Naive B cell (primary cell): ENCODE measurements around the gene TNFAIP2. TPM values are rescaled to one million over a fixed set of nuclear protein-coding genes. Genes with fewer than 3 reads are reported as not detected.

Source experiments
- ATAC-seq, 2 donors: fragments of 150-1000 bp; cut with Tn5 transposase; 2 replicates each; pipeline ENCODE4 v1.10.0; 2021; ENCODE audit warnings: low read depth in 2 of 2, mild to moderate bottlenecking in 2 of 2, moderate library complexity in 2 of 2
- DNase-seq: peaks from one replicate; pipeline ENCODE4 v3.0.0; 2022
- H3K27ac Mint-ChIP-seq, 6 donors: one replicate each; pipeline ENCODE4 v1.8.0; 2020 to 2022; ENCODE audit warnings: mild to moderate bottlenecking in 6 of 6, mixed read lengths in 6 of 6, moderate library complexity in 5 of 6, inconsistent platforms in 2 of 6
- H3K27me3 Mint-ChIP-seq, 3 donors: one replicate each; pipeline ENCODE4 v1.8.0; 2021 to 2022; ENCODE audit warnings: mixed read lengths in 3 of 3, mild to moderate bottlenecking in 1 of 3
- H3K36me3 Mint-ChIP-seq, 2 donors: one replicate each; pipeline ENCODE4 v1.8.0; 2020 to 2022; ENCODE audit warnings: mixed read lengths in 2 of 2, inconsistent platforms in 1 of 2, mild to moderate bottlenecking in 1 of 2
- H3K4me1 Mint-ChIP-seq, 3 donors: one replicate each; pipeline ENCODE4 v1.8.0; 2020 to 2022; ENCODE audit warnings: mixed read lengths in 3 of 3, inconsistent platforms in 1 of 3, mild to moderate bottlenecking in 1 of 3, moderate library complexity in 1 of 3
- H3K4me3 Mint-ChIP-seq, 8 donors: one replicate each; pipeline ENCODE4 v1.8.0; 2020 to 2022; ENCODE audit warnings: mild to moderate bottlenecking in 8 of 8, mixed read lengths in 8 of 8, moderate library complexity in 8 of 8, inconsistent platforms in 2 of 8
- H3K9me3 Mint-ChIP-seq, 7 donors: one replicate each; pipeline ENCODE4 v1.8.0; 2020 to 2022; ENCODE audit warnings: mixed read lengths in 7 of 7, mild to moderate bottlenecking in 5 of 7, inconsistent platforms in 2 of 7, moderate library complexity in 1 of 7
- polyA plus RNA-seq, 6 donors: library from polyadenylated mRNA; unstranded; fragments of 300-500 nt; fragmentation: Illumina TruSeq; gene quantifications; one replicate each; pipeline ENCODE4 v1.2.3, GENCODE V29; 2021; ENCODE audit warnings: low read depth in 6 of 6

Gene TNFAIP2
- polyA plus RNA-seq, 6 donors from 2014 or later = 0.41 to 2.1 (median 0.43) TPM; not detected in 3

DNA sequence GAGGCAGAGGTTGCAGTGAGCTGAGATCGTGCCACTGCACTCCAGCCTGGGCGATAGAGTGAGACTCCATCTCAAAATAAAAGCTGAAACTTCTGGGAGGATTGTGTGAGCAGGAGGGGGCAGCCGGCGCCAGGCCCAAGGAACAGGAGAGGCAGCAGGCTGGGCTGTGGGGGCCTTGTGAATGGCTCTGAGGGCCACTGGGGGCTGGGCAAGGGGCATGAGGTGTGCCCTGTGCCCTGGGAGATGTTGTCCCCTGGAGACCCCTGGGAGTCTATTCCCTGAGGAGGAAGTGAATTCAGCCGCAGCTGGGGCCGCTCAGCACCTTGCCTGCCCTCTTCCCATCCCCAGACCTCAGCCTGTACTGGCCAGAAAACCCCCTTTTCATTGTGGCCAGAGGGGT is 34.3 kb upstream of the TNFAIP2 start:
- no peak overlapping the region for H3K27ac Mint-ChIP-seq
- no peaks in the 10 kb centered on the region for H3K36me3 Mint-ChIP-seq
- H3K4me1 Mint-ChIP-seq = peaks cover 0 to 9% (median 4%) of the 10 kb centered on the region in 3 donors
- H3K4me3 Mint-ChIP-seq = no peak overlapping the region
- ATAC-seq = no peak
- no peaks in the 10 kb centered on the region for H3K9me3 Mint-ChIP-seq
- peaks cover 8 to 41% (median 22%) of the 10 kb centered on the region in 3 donors for H3K27me3 Mint-ChIP-seq
- DNase-seq = no peak

DNA sequence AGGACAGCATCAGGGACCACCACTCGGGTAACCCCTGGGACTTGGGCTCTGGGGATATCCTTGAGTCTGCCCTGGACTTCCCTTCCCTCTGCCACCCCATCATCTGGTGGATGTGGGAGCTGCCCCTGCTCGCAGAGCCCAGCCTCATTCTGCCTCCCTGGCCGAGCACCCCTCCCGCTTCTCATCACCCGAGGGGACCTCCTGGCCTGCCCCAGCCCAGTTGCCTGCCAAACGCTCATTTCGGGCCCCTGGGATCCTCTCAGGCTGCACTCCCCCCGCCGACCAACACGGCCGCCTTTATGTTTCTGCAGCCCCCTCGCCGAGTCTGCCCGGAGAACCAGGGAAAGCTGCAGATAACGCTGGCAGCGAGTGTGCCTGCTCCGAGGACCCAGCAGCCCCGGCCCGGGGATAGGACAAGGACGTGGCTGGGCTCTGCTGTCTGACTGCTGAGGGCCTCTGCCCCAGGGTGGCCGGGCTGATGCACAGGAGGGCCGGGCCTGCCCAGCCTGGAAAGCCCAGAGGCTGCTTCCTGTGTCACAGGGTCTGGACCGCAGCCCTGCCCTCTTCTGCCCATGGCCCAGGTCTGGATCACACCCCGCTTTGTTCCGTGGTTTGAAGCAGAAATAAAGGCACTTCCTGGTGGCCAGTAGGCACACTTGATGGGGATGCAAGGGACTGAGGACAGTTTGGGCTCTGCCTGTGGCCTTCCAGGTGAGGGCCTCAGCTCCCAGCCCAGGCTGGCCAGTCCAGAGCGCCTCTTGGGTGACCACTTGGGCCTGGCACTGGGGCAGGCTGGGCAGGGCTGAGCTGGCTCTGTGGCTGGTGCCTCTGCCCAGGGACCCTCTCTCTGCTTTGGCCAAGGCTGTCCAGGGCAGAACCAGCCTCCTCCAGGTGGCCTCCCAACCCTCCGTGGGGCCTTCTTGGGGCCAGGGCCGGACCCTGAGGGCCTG is 33.6 kb upstream of the TNFAIP2 start:
- H3K9me3 Mint-ChIP-seq = no peaks in the 10 kb centered on the region
- ATAC-seq (no peak), DNase-seq (no peak)
- peaks cover 0 to 7% (median 4%) of the 10 kb centered on the region in 3 donors for H3K4me1 Mint-ChIP-seq
- H3K27me3 Mint-ChIP-seq = peaks cover 5 to 43% (median 20%) of the 10 kb centered on the region in 3 donors
- H3K36me3 Mint-ChIP-seq = no peaks in the 10 kb centered on the region
- H3K27ac Mint-ChIP-seq = no peak overlapping the region
- H3K4me3 Mint-ChIP-seq = no peak overlapping the region

GRCh38 chr14:103090481-103091020 is 32.7 kb upstream of the TNFAIP2 start:
- no peak for DNase-seq
- Mint-ChIP-seq H3K4me1 (peaks cover 0 to 7% (median 4%) of the 10 kb centered on the region in 3 donors), H3K27me3 (peaks cover 1 to 37% (median 20%) of the 10 kb centered on the region in 3 donors), H3K9me3 (no peaks in the 10 kb centered on the region), H3K4me3 (peak overlapping the region in 6 of 8 donors; percentile 53 to 85 (median 70)), H3K27ac (peak overlapping the region in 1 of 6 donors; percentile 33), H3K36me3 (no peaks in the 10 kb centered on the region)
- no peak for ATAC-seq

DNA sequence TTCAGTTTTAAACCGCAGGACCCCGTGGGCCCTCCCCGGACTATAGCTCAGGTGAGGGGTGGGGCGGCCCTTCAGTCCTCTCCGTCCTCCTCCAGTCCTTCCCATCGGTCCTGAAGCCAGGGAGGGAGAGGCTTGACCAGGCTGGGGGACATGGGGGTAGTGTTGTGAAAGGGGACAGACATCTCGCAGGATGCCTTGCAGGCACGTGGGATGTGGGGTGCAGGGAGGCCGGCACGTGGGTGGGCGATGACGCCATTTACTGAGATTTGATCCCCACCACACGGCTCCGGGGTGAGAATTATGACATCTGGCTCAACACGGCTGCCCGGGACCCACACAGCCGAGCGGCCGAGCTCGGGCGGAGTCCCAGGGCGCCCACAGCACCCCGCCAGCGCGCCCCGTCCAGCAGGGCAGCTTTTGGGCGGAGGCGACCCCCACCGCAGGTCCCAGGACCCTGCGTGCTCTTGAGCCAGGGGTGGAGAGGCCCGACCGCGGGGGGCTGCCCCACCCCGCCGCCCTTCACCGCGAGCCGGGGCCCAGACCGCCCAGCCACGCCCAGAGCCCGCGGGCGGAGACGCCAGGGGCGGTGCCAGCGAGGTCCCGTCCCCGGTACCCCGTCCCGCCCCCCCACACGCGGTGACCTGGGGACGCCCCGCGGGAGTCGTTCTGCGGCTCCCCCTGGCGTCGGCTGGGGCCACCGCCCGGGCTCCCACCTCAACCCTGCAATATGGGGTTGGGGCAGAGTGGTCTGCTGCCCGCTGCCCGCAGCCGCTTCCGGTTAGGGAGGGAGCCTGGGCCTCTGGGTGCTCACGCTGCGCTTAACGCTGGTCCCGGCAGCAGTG is 32.0 kb upstream of the TNFAIP2 start:
- Mint-ChIP-seq H3K4me3 (peak overlapping the region in 7 of 8 donors; percentile 53 to 85 (median 75)), H3K27me3 (peaks cover 0 to 37% (median 19%) of the 10 kb centered on the region in 3 donors), H3K9me3 (no peaks in the 10 kb centered on the region), H3K4me1 (peaks cover 0 to 7% (median 4%) of the 10 kb centered on the region in 3 donors), H3K27ac (no peak overlapping the region), H3K36me3 (no peaks in the 10 kb centered on the region)
- peak; percentile 91 to 92 for ATAC-seq
- DNase-seq = peak; percentile 75

- H3K9me3 Mint-ChIP-seq = no peaks in the 10 kb centered on the region
- peaks cover 0 to 7% (median 4%) of the 10 kb centered on the region in 3 donors for H3K4me1 Mint-ChIP-seq
- peaks cover 3 to 37% (median 20%) of the 10 kb centered on the region in 3 donors for H3K27me3 Mint-ChIP-seq
- ATAC-seq (peak in 1 of 2 donors; percentile 23), DNase-seq (no peak)
- no peaks in the 10 kb centered on the region for H3K36me3 Mint-ChIP-seq
- H3K27ac Mint-ChIP-seq = peak overlapping the region in 1 of 6 donors; percentile 15
- H3K4me3 Mint-ChIP-seq = peak overlapping the region in 7 of 8 donors; percentile 12 to 77 (median 47)
Observed at GRCh38 chr14:103091883-103092222, 31.4 kb upstream of the TNFAIP2 start.

DNA sequence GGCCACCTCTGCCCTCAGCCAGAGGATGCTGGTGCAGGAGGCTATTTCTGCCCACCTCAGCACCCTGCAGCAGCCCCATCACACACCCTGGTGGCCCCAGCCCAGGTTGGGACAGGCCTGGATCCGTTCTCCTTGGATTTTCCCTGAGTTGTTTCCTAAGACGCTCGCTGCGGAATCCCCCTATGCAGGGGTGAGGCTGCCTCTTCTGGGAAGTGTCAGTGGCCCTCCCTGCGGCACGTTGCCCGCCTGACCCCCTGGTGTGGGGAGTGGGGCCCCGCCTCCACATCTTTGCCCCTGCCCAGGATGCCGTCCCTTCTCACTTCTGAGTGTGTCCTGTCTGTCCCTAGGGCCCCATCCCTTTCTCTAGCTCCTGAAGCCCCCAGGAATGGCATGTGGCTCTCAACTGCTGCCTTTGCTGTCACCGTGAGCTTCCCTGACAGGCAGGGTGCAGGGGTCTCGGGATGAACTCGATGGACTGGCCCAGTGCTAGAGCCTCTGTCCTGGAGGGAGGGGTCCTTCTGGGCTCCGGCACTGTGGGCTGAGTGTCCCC is 29.3 kb upstream of the TNFAIP2 start:
- peaks cover 3 to 43% (median 26%) of the 10 kb centered on the region in 3 donors for H3K27me3 Mint-ChIP-seq
- ATAC-seq (no peak), DNase-seq (no peak)
- H3K9me3 Mint-ChIP-seq = no peaks in the 10 kb centered on the region
- no peak overlapping the region for H3K4me3 Mint-ChIP-seq
- peaks cover 0 to 7% (median 4%) of the 10 kb centered on the region in 3 donors for H3K4me1 Mint-ChIP-seq
- no peak overlapping the region for H3K27ac Mint-ChIP-seq
- H3K36me3 Mint-ChIP-seq = no peaks in the 10 kb centered on the region

DNA sequence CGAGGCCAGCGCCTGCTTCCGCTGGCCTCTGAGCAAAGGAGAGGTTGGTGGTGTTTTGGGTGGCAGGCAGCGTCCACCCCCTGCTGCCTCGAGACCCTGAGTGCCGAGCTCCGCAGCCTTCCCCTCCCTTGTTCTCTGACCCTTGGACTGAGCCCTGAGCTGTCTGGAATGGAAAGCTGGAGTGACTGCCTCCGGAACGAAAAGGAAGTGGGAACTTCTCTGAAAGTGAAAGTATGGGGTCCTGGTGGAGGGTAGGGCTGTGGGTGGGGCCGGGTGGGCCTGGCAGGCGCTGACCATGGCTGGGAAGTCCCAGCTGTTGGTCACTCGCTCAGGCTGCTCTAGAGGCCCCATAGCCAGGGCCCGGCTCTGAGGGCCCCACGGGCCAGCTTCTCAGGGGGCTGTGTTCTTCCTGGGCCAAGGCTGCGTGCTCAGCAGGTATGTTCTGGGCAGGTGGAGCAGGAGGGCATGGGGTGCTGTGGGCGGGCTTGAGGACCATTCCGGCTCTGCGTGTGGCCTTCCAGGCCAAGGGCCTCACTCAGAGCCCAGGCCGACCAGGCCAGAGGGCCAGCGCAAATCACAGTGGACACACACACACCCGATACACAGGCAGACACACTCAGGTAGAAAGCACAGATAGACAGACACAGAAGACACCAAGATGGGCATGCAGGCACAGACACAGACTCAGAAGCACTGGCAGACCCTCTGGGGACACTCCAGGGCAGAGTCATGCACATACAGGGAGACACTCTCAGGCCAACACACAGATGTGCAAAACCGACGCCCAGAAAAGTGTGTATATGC is 28.7 kb upstream of the TNFAIP2 start, which contains the start of gene EXOC3L4:
TSS of gene EXOC3L4 (plus strand) at position 320 of the 804 bp plus-strand sequence. CDS start 5,495 bp downstream, outside the sequence.
- ATAC-seq = no peak
- Mint-ChIP-seq H3K27ac (peak within 1 kb of the TSS in 1 of 6 donors; percentile 64), H3K27me3 (peaks cover 3 to 37% (median 26%) of the 10 kb centered on the region in 3 donors), H3K9me3 (no peaks in the 10 kb centered on the region), H3K36me3 (no peaks in the 10 kb centered on the region), H3K4me1 (peaks cover 0 to 7% (median 4%) of the 10 kb centered on the region in 3 donors), H3K4me3 (no peak within 1 kb of the TSS)
- DNase-seq = no peak

DNA sequence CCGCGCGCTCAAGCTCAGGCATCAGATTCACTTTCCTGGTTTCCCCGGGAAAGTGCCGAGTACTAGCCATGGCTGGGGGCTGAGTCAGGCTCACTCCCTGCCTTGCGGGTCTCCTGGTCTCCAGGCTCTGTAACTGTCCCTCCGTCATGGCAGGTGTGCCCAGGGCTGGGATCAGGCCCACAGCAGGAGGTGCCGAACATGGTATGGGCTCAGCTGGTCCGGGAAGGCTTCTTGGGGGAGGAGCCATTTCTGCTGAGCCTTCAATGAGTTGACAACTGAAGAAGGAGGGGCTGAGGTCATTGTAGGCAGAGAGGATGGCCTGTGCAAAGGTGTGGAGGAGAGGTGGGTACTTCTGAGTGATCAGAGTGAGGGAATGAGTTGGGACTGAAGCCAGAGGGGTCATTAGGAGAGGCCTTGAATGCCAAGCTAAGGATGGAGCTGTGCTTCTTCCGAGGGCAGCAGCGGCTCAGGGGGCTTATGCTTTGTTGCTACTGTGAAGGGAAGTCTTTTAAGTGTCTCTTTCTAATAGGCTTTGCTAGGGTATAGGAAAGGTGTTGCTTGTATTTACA is 28.0 kb upstream of the TNFAIP2 start:
- Mint-ChIP-seq H3K36me3 (no peaks in the 10 kb centered on the region), H3K27ac (no peak overlapping the region), H3K4me3 (no peak overlapping the region), H3K4me1 (peaks cover 3 to 11% (median 4%) of the 10 kb centered on the region in 3 donors), H3K9me3 (no peaks in the 10 kb centered on the region), H3K27me3 (peaks cover 3 to 30% (median 26%) of the 10 kb centered on the region in 3 donors)
- ATAC-seq (no peak), DNase-seq (no peak)

DNA sequence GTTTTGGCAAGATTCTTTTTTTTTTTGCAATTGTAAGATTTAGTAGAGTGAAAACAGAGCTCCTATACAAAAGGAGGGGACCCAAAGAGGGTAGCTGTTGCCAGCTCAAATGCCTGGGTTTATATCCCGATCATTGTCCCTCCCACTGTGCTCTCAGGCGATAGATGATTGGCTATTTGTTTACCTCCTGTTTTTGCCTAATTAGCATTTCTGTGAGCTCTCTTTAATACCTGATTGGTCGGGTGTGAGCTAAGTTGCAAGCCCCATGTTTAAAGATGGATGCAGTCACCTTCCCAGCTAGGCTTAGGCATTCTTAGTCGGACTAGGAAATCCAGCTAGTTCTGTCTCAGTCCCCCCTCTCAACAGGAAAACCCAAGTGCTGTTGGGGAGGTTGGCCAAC is 26.9 kb upstream of the TNFAIP2 start:
- H3K4me1 Mint-ChIP-seq = peaks cover 4 to 20% (median 8%) of the 10 kb centered on the region in 3 donors
- peaks cover 7 to 35% (median 29%) of the 10 kb centered on the region in 3 donors for H3K27me3 Mint-ChIP-seq
- H3K9me3 Mint-ChIP-seq = no peaks in the 10 kb centered on the region
- ATAC-seq (no peak), DNase-seq (no peak)
- H3K27ac Mint-ChIP-seq = no peak overlapping the region
- no peaks in the 10 kb centered on the region for H3K36me3 Mint-ChIP-seq
- H3K4me3 Mint-ChIP-seq = no peak overlapping the region

- H3K4me1 Mint-ChIP-seq = peaks cover 6 to 18% (median 10%) of the 10 kb centered on the region in 3 donors
- H3K27ac Mint-ChIP-seq = no peak overlapping the region
- peaks cover 8 to 43% (median 32%) of the 10 kb centered on the region in 3 donors for H3K27me3 Mint-ChIP-seq
- no peak for DNase-seq
- no peak overlapping the region for H3K4me3 Mint-ChIP-seq
- no peaks in the 10 kb centered on the region for H3K9me3 Mint-ChIP-seq
- no peak for ATAC-seq
- H3K36me3 Mint-ChIP-seq = no peaks in the 10 kb centered on the region
Observed at GRCh38 chr14:103097244-103097993, 25.8 kb upstream of the TNFAIP2 start.
